Suppressor macrophage (primary cell): ENCODE measurements around the gene NRG4.
"Not testable (repeated sequence)": the region's sequence is repeated elsewhere in the genome, so short reads cannot be mapped to it uniquely, and the experiment has no call there.

Experiments used
- DNase-seq, 4 experiments: peaks; one replicate each; pipeline ENCODE4 v3.0.0-alpha.2; 2020 to 2022

The NRG4 gene

GRCh38 chr15:75992897-75993296 lies 19.3 kb downstream of the NRG4 start:
- DNase-seq = no peak

- DNase-seq = no peak
Measured at GRCh38 chr15:75989875-75990274, 22.3 kb downstream of the NRG4 start.

GRCh38 chr15:75989045-75989444 lies 23.2 kb downstream of the NRG4 start:
- no peak for DNase-seq

GRCh38 chr15:75985971-75986370 lies 26.3 kb downstream of the NRG4 start:
- no peak for DNase-seq

GRCh38 chr15:75984706-75985105 lies 27.5 kb downstream of the NRG4 start:
- peak in 3 of 4 experiments; percentile 3 to 16 (median 11) for DNase-seq

GRCh38 chr15:75982468-75982867 lies 29.8 kb downstream of the NRG4 start:
- no peak for DNase-seq

- DNase-seq = no peak
Measured at GRCh38 chr15:75981149-75981815, 30.9 kb downstream of the NRG4 start.

- not testable (repeated sequence) for DNase-seq
Measured at GRCh38 chr15:75976766-75977165, 35.5 kb downstream of the NRG4 start.

GRCh38 chr15:75966073-75966472 lies 46.2 kb downstream of the NRG4 start:
- DNase-seq = peak in 2 of 4 experiments; percentile 31 to 35

GRCh38 chr15:75961331-75961730 lies 50.9 kb downstream of the NRG4 start:
- DNase-seq = no peak

- DNase-seq = no peak
Measured at GRCh38 chr15:75955720-75956119, 56.5 kb downstream of the NRG4 start.

- DNase-seq = peak in 3 of 4 experiments; percentile 15 to 50 (median 36)
Measured at GRCh38 chr15:75952525-75952924, 59.7 kb downstream of the NRG4 start.

GRCh38 chr15:75948761-75949296 lies 63.4 kb downstream of the NRG4 start:
- DNase-seq = no peak

- peak; percentile 39 to 74 (median 52) for DNase-seq
Measured at GRCh38 chr15:75947092-75947491, 65.1 kb downstream of the NRG4 start.

- DNase-seq = peak; percentile 57 to 84 (median 70)
Measured at GRCh38 chr15:75945953-75946352, 66.3 kb downstream of the NRG4 start.

GRCh38 chr15:75943713-75944215 lies 68.5 kb downstream of the NRG4 start:
- peak in 3 of 4 experiments; percentile 18 to 25 (median 24) for DNase-seq

GRCh38 chr15:75943246-75943645 lies 69.0 kb downstream of the NRG4 start:
- DNase-seq = no peak

- DNase-seq = no peak
Measured at GRCh38 chr15:75942464-75942863, 69.8 kb downstream of the NRG4 start.

GRCh38 chr15:75930866-75931265 lies 81.4 kb downstream of the NRG4 start:
- no peak for DNase-seq

GRCh38 chr15:75929799-75930565 lies 82.2 kb downstream of the NRG4 start:
- no peak for DNase-seq

GRCh38 chr15:75928680-75929608 lies 83.3 kb downstream of the NRG4 start:
- DNase-seq = peak in 1 of 4 experiments; percentile 6

- DNase-seq = no peak
Measured at GRCh38 chr15:75927601-75928000, 84.6 kb downstream of the NRG4 start.
